ENCODE results near the gene GDPGP1. TPM values are rescaled to one million over a fixed set of nuclear protein-coding genes. Genes with fewer than 3 reads are reported as not detected.
"Not testable (repeated sequence)": the region's sequence is repeated elsewhere in the genome, so short reads cannot be mapped to it uniquely, and the experiment has no call there.

The GDPGP1 gene
- total RNA-seq, 4 donors from 2014 or later: 7.1 to 28.1 (median 13.6) TPM

DNA sequence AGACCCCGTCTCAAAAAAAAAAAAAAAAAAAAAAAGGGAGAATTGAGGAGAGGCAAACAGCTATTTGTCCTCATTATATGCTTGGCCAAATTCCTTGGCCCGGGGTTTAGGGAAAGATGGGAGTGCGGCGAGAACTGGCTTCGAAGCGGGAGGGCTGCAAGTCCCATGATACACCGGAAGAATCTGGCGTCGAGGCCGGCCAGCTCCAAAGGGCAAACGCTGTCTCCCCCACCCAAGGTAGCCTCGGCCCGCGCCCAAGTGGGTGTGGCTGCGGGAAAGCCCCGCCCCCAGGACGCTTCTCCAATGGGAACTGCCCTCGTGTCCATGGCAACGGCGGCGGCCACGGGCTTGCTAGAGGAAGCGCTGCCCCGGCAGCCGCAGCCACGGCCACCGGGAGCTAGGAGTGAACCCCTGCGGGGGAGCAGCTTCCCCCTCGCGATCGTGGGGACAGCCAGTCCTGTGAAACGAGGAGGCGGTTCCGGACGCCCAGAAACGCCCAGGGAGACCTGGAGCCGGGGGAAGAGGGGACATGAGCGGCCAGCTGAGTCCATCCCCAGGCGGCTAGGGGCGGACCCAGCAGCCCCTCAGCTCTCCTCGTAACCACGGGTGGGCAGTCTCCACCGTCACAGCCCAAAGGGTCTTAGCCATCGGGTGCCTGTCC, 15.3 kb downstream of the GDPGP1 start, which contains the start of gene TTLL13:
Gene TTLL13, plus strand, starts transcription at position 354 of the 661 bp plus-strand sequence. CDS start 1,075 bp downstream, outside the sequence.
- intact Hi-C loops (cut with DNase I): no loop called here
- H3K36me3 ChIP-seq: no peaks in the 10 kb centered on the region
- H3K27me3 ChIP-seq: no peaks in the 10 kb centered on the region
- peak; percentile 97 to 98 for DNase-seq
- WGBS, 2 donors: 1 to 2% methylated on average over 18 to 35 of the region's 44 CpGs
- H3K4me1 ChIP-seq: peaks cover 8 to 10% of the 10 kb centered on the region in 2 donors
- TF ChIP-seq POLR2A (IDR thresholded peaks at IDR 0.05): peak in 1 of 2 donors; percentile 83
- TF ChIP-seq, protein P1, sequence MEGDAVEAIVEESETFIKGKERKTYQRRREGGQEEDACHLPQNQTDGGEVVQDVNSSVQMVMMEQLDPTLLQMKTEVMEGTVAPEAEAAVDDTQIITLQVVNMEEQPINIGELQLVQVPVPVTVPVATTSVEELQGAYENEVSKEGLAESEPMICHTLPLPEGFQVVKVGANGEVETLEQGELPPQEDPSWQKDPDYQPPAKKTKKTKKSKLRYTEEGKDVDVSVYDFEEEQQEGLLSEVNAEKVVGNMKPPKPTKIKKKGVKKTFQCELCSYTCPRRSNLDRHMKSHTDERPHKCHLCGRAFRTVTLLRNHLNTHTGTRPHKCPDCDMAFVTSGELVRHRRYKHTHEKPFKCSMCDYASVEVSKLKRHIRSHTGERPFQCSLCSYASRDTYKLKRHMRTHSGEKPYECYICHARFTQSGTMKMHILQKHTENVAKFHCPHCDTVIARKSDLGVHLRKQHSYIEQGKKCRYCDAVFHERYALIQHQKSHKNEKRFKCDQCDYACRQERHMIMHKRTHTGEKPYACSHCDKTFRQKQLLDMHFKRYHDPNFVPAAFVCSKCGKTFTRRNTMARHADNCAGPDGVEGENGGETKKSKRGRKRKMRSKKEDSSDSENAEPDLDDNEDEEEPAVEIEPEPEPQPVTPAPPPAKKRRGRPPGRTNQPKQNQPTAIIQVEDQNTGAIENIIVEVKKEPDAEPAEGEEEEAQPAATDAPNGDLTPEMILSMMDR (IDR thresholded peaks at IDR 0.05): peak in 1 of 6 experiments; percentile 5
- peak within 1 kb of the TSS in 2 of 3 donors; percentile 53 to 54 for H3K4me3 ChIP-seq (replicated peaks in 1 of 3)
- peak within 1 kb of the TSS; percentile 35 to 68 (median 63) for H3K27ac ChIP-seq
- H3K9me3 ChIP-seq: no peaks in the 10 kb centered on the region

- no peaks in the 10 kb centered on the region for H3K27me3 ChIP-seq
- no peaks in the 10 kb centered on the region for H3K4me1 ChIP-seq
- H3K36me3 ChIP-seq: no peaks in the 10 kb centered on the region
- 91 to 92% methylated on average over 7 of the region's 7 CpGs for WGBS, 2 donors
- H3K9me3 ChIP-seq: no peaks in the 10 kb centered on the region
- no peak overlapping the region for H3K4me3 ChIP-seq (replicated peaks in 1 of 3)
- TF ChIP-seq POLR2A (IDR thresholded peaks at IDR 0.05): no peak
- TF ChIP-seq, protein P1 (IDR thresholded peaks at IDR 0.05): no peak
- H3K27ac ChIP-seq: no peak overlapping the region
- intact Hi-C loops (cut with DNase I): no loop called here
- no peak for DNase-seq
These were observed 23.8 kb downstream of the GDPGP1 start for GRCh38 chr15:90257776-90258175.

DNA sequence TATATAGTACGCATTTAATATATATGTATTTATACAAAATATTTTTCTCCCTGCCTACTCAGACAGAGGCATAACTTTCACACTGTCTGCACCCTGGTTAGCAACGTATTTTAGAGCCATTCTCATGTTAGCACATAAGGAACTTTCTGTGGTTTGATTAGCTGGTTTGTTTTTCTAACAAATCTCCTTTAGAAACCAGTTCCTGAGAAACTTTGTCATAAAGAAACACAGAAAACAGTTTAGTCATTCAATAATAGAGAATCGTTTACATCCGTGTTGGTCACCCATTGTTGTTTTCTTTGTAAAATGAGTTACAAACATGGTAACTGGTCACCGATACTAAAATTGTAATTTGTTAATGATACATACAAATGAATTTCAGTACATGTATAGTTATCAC, 25.5 kb downstream of the GDPGP1 start:
- Histone ChIP-seq H3K9me3 (no peaks in the 10 kb centered on the region), H3K27me3 (no peaks in the 10 kb centered on the region), H3K36me3 (no peaks in the 10 kb centered on the region), H3K4me3 (replicated peaks in 1 of 3) (no peak overlapping the region), H3K4me1 (peaks cover 0 to 5% of the 10 kb centered on the region in 2 donors), H3K27ac (no peak overlapping the region)
- WGBS, 2 donors: 75 to 78% methylated on average over 5 of the region's 5 CpGs
- no peak for DNase-seq
- intact Hi-C loops (cut with DNase I): no loop called here
- TF ChIP-seq, protein P1 (IDR thresholded peaks at IDR 0.05): no peak
- no peak for TF ChIP-seq POLR2A (IDR thresholded peaks at IDR 0.05)

GRCh38 chr15:90260731-90261130, 26.7 kb downstream of the GDPGP1 start:
- 86 to 88% methylated on average over 6 of the region's 6 CpGs for WGBS, 2 donors
- H3K27ac ChIP-seq; H3K4me3 ChIP-seq (replicated peaks in 1 of 3); DNase-seq; H3K36me3 ChIP-seq; H3K9me3 ChIP-seq; H3K27me3 ChIP-seq; intact Hi-C loops (cut with DNase I): not testable (repeated sequence)
- H3K4me1 ChIP-seq: peaks cover 0 to 10% of the 10 kb centered on the region in 2 donors

- no peak for DNase-seq
- TF ChIP-seq POLR2A (IDR thresholded peaks at IDR 0.05): no peak
- TF ChIP-seq, protein P1 (IDR thresholded peaks at IDR 0.05): no peak
- intact Hi-C loops (cut with DNase I): no loop called here
These were observed 27.8 kb downstream of the GDPGP1 start for GRCh38 chr15:90261811-90262210.

More at GRCh38 chr15:90261811-90262210, 27.8 kb downstream of the GDPGP1 start:
- Histone ChIP-seq H3K36me3 (no peaks in the 10 kb centered on the region), H3K27ac (no peak overlapping the region), H3K4me1 (peaks cover 3 to 14% of the 10 kb centered on the region in 2 donors), H3K4me3 (replicated peaks in 1 of 3) (no peak overlapping the region), H3K27me3 (no peaks in the 10 kb centered on the region), H3K9me3 (no peaks in the 10 kb centered on the region)
- 69 to 84% methylated on average over 5 of the region's 5 CpGs for WGBS, 2 donors

All from thyroid gland (tissue), 4 donors.